Choroid plexus epithelial cell (primary cell): ENCODE data around the gene DIAPH3.

ENCODE experiments used
- DNase-seq: peaks from one replicate; pipeline ENCODE4 v3.0.0-alpha.2; 2010; ENCODE audit warnings: low read depth
- H3K4me3 ChIP-seq: 2 replicates; pipeline ENCODE4 v1.5.1; 2011; ENCODE audit warnings: low read depth, mild to moderate bottlenecking, control low read depth, low read length, moderate library complexity
- CTCF ChIP-seq: conservative IDR thresholded peaks from 2 replicates; pipeline ENCODE4 v1.5.1; 2011; ENCODE audit warnings: low read depth, mild to moderate bottlenecking, control low read depth, inconsistent platforms, low read length, moderate library complexity

The DIAPH3 gene

GRCh38 chr13:59700281-59700680, 463.4 kb downstream of the DIAPH3 start:
- no peak overlapping the region for H3K4me3 ChIP-seq
- no peak for TF ChIP-seq CTCF
- DNase-seq: peak; percentile 42

GRCh38 chr13:59696271-59696670, 467.5 kb downstream of the DIAPH3 start:
- TF ChIP-seq CTCF: no peak
- H3K4me3 ChIP-seq: no peak overlapping the region
- no peak for DNase-seq

- no peak for TF ChIP-seq CTCF
- H3K4me3 ChIP-seq: no peak overlapping the region
Measured at GRCh38 chr13:59691501-59692066, 472.1 kb downstream of the DIAPH3 start.

GRCh38 chr13:59690857-59691500, 472.7 kb downstream of the DIAPH3 start:
- no peak for TF ChIP-seq CTCF
- H3K4me3 ChIP-seq: no peak overlapping the region
- peak; percentile 46 for DNase-seq

More at GRCh38 chr13:59691501-59692066, 472.1 kb downstream of the DIAPH3 start:
- DNase-seq: peak; percentile 38

- no peak for TF ChIP-seq CTCF
- no peak overlapping the region for H3K4me3 ChIP-seq
- peak; percentile 28 for DNase-seq
Measured at GRCh38 chr13:59689057-59689456, 474.7 kb downstream of the DIAPH3 start.

- DNase-seq: no peak
- no peak for TF ChIP-seq CTCF
Measured at GRCh38 chr13:59686798-59687394, 476.8 kb downstream of the DIAPH3 start.

More at GRCh38 chr13:59686798-59687394, 476.8 kb downstream of the DIAPH3 start:
- H3K4me3 ChIP-seq: no peak overlapping the region
